Midbrain (tissue), 1 donor: ENCODE measurements around the gene UBE3C.
"Not testable (repeated sequence)": the region's sequence is repeated elsewhere in the genome, so short reads cannot be mapped to it uniquely, and the experiment has no call there.

Source experiments
- DNase-seq: peaks from one replicate; lab custom pipeline; 2025; lab: John Stamatoyannopoulos, UW

UBE3C gene

DNA sequence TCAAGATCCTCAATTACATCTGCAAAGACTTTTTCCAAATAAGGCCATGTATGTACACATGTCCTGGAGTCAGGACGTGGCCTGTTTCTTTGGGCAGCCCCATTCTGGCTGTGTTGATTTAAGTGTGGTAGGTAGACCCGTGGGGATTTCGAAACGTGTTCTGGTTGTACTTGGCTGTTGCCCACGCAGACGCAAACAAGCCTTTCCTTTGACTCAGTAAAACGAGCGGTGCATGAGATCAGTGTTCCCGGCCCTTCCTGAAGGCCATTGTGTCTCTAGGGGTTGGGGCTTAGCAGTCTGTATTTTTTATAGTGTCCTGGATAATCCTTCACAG lies 133.2 kb downstream of the UBE3C start:
- DNase-seq: peak; percentile 35

DNA sequence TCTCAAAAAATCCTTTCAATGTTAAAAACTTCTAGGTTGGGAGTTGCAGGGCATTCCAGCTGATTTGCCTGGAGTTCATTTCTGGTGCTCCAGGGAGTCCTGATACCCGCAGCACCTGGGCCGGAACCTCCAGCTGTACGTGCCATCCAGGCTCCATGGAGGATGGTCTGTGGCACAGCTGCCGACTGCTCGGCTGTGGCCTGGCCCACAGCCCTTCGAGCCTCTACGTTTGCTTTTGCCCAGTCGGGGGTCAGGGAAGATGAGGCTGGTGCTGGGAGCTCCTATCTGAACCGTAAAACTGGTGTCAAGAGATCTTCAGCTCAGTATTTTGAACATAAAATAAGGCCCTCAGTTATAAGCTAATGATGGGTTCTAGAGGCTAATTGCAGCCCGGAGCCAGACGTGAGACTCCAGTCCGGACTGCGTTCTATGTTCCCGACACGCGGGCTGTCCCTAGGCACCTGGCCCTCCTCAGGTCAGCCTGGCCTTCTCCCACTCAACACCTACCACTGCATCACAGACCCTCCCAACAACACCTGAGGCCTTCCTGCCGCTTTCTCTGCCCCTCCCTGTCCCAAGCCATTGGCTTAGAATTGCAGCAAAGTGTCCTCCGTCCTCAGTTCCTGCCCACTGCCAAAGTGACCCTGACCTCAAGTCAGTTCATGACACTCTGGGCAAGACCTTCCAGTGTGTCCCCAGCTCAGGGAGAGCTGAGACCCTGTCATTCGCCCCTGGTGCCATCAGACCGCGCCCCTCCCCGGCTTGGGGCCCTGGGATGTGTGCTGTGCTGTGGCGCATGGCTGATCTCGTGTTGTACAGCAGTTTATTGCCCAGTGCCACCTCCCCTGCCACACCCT lies 133.9 kb downstream of the UBE3C start:
- DNase-seq: no peak

- DNase-seq: peak; percentile 67
Measured at GRCh38 chr7:157273208-157274093, 134.7 kb downstream of the UBE3C start.

DNA sequence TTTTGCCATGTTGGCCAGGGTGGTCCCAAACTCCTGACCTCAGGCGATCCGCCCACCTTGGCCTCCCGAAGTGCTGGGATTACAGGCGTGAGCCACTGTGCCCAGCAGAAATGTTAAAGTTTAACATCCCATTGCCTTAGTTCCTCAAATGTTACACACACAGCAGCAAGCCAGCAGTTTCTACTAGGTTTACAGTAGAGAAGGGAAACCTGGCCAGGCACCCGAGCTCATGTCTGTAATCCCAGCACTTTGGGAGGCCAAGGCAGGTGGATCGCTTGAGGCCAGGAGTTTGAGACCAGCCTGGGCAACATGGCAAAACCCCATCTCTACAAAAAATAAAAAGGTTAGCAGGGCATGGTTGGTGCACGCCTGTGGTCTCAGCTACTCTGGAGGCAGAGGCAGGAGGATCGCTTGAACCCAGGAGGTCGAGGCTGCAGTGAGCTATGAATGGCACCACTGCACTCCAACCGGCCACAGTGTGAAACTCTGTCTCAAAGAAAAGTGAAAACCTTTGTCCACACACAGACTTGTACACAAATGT lies 135.4 kb downstream of the UBE3C start:
- not testable (repeated sequence) for DNase-seq

- no peak for DNase-seq
Measured at GRCh38 chr7:157274991-157275427, 136.3 kb downstream of the UBE3C start.

DNA sequence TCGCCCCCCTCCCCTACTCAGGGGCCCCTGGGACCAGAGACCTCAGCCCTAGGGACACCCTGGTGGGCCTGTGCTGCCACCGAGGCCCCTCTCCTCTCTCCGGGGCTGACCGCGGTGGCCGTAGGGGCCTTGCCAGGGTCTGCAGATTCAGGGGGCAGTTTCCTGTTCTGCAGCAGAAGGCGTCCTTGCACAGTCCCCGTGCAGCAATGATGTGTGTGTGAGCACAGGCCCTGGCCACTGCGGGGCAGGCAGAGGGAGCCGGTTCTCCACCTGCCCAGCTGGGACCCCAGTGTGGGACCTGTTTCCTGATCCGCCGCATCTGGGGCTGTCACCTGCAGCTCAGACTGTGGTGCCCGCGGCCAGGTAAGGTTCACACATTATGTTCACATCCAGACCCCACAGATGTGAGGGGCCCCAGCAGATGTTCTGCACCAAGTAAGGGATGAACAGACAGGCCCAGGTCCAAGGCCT lies 137.4 kb downstream of the UBE3C start:
- no peak for DNase-seq

DNA sequence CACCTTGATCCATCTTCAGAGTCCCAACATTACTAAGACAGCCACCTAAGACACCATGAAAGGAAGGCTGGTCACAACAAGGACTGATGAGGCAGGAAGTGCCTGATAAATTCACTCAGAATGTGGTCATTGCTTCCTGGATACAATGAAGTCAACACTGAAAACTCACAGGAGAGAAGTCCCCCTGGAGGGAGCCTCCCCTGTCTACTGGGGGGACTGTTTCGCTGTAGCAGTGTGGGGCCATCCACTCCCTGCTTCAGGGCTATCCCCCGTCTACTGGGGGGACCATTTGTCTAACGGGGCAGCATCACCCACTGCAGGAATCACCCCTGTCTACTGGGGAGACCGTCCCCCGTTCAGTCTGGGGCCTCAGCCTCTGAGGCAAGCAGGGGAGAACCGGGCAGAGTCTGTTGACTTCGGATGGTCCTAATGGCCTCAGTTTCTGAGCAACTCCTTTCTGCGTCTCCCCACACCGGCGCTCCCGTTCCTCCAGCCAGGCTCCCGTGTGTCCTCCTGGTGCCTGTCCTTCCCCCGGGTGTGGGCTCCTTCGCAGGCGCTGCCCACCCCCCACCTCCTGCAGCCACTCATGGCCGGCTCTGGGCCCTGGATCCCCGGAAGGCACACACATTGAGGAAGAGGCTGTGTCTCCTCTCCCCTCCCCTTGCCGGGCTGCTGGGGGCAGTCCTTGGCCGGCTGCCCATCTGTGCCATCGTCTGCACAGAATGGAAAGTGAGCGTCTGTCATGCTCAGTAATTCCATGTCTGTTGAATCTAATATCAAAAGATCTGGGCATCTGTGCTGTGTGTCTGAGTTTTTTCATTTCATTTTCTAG lies 138.2 kb downstream of the UBE3C start:
- no peak for DNase-seq

- DNase-seq: not testable (repeated sequence)
Measured at GRCh38 chr7:157277568-157277967, 138.8 kb downstream of the UBE3C start.

DNA sequence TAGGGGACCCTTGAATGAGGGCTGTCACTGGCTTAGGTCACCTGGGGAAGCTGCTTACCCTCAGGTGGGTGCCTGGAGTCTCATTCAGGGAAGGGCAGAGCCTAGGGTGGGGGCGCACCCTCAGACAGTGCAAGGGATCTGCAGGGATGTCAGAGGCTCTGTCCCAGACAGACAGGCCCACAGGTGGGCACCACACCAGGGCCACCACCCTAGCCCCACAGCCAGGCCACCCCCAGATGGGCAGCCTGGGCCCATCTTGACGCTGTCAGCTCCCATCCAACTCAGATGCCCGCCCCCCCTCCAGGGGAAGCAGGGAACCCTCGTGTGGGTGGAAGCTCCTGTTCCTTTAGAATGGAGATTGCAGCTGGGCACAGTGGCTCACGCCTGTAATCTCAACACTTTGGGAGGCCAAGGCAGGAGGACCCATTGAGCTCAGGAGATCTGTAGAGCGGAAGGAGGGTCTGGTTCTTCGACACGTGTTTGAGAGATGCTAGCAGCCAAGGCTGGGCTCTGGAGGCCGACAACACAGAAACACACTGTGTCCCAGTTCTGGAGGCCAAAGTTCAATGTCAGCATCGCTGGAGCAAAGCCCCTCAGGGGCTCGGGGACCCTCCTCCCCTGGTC lies 139.6 kb downstream of the UBE3C start:
- no peak for DNase-seq

DNA sequence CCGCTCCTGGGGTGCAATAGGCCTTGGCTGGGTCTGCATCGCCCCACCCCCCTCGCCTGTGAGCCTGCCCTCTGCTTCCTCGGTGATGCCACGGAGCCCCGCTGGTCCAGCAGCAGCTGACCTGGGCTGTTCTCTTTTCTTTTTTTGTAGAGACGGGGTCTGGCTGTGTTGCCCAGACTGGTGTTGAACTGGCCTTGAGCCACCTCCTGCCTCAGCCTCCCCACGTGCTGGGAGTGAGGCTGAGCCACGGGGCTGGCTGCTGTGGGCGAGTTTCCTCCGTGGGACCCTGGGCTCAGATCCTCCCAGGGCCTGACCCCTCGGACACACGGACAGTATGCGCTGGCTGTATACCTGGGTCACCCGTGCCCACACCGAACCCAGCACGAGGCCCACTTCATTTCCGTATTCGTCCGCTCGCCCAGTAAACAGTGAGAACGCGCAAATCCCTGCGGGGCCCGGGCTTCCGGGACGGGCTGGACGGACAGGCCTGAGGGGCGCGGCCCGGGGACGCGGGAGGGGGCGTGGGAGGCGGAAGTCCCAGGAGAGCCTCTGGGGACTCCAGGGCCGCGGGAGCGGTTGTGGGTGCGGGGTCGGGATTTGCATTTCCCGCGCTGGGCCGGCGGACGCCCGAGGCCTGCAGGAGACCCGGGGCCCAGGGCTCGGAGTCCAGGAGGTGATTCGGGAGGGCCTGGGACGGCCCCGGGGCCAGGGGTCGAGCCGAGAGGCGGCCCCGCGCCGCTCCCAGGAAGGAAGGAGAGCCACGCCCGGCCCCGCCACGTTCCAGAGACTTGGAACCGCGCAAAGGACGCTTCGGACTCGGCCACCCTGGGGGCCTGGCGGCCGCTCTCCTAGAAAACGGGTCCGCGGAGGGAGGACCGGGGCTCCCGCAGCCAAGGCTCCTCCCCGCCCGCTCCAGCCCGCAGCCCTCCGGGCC lies 140.3 kb downstream of the UBE3C start:
- DNase-seq: no peak

DNA sequence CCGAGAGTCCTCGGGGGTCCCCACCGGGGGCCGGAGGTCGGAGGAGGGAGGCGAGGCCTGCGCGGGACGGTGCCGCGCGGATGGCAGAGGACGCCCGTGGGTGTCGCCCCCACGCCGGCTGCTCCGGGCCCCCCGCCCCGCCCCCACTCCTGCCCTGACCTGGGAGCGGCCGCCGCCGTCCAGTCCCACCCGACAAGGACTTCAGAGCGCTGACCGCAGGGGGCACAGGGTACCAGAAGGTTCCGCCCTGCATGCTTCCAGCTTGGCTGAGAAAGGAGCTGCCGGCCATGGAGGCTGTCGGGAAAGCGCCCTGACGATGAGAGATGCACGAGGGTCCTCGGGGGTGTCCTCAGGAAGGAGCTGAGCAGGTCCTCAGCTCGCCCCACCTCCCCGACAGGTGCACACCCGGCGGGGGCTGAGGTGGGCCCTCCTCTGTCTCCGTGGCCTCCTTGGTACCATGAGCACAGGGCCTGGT lies 141.1 kb downstream of the UBE3C start:
- no peak for DNase-seq

GRCh38 chr7:157280216-157280841 lies 141.6 kb downstream of the UBE3C start:
- DNase-seq: no peak

GRCh38 chr7:157281221-157281998 lies 142.7 kb downstream of the UBE3C start:
- DNase-seq: no peak

GRCh38 chr7:157282141-157282801 lies 143.5 kb downstream of the UBE3C start:
- no peak for DNase-seq

DNA sequence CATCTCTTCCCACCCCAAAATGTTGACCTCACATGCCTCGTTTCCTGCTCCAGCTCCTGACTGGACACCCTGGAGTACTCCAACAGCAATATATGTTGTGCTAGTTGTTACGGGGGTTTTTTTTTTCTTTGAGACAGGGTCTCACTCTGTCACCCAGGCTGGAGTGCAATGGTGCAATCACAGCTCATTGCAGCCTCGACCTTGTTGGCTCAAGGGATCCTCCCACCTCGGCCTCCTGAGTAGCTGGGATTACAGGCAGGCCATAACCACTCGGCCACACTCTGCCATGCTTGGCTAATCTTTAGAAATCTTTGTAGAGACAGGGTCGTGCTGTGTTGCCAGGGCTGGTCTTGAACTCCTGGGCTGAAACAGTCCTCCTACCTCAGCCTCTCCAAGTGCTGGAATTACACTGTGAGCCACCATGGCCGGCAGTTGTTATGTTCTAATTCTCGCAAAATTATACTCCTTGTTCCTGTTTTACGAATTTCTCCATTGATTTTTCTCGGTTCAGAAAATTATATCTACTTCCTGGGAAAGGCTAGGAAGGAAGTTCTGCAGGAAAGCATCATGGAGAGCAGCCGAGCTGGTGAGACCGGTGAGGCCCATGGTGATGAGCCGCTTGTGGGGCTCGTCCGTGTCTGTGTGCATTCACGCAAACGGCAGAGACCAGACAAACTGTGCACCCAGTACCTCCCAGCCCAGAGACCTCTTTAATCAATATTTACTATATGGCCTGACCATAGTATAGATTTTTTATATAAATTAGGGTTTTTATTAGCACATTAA lies 145.7 kb downstream of the UBE3C start:
- DNase-seq: no peak

DNA sequence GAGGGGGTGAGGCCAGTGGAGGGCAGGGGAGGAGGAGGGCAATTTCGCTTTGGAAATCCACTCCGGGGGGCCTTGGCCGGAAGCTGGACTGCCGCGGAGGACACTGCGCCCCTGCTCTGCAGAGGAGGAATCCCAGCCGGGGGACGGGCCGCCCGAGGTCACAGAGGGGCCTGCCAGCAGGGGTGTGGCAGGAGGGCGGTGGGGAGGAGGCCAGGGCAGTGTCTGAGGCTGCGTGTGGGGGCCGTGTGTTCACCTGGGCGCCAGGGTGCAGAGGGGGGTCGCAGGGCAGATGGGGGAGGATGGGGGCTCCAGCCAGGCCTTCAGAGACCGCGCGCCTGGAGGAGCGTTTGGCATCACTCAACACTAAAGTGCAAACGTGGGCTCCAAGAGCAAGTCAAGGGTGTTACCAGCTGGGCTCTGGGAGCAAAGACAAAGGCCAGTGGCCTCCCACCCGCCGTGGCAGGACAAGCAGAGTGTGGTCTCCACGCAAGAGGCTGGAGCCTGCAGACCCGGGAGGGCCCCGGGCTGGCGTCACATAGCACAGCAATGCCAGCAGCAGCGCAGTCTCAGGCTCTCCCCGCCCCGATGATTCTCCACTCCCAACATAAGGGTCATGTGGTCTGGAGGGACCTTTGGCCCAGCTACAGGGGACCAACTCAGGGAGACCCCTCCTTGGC lies 152.8 kb downstream of the UBE3C start:
- DNase-seq: no peak

DNA sequence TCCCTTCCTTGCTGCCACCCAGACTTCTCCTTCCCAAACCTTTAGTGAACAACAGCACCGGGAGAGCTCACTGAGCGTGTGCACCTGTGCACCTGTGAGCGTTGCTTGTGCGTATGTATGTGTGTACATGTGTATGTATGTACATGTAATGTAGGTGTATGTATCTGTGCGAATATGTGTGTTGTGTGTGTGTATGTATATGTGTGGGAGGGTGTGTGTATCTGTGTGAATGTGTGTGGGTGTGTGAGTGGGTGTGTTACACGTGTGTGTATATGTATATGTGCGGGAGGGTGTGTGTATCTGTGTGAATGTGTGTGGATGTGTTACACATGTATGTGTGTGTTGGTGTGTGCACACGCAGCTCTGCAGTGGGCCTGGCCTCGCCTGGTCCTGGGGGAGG lies 153.5 kb downstream of the UBE3C start:
- no peak for DNase-seq
